ENCODE results near the gene FOXC2.

- no peak for TF ChIP-seq CTCF (IDR thresholded peaks at IDR 0.05)
- no peak for TF ChIP-seq POLR2AphosphoS5 (IDR thresholded peaks at IDR 0.05)
- no peak for TF ChIP-seq POLR2A (IDR thresholded peaks at IDR 0.05)
- TF ChIP-seq EP300 (IDR thresholded peaks at IDR 0.05): no peak
Measured at GRCh38 chr16:86565181-86565631, 1.4 kb upstream of the FOXC2 start.

Measured in sigmoid colon (tissue), 4 donors.